ENCODE measurements around the gene MERTK.

The MERTK gene

GRCh38 chr2:112047537-112048235, 149.3 kb downstream of the MERTK start:
- peak overlapping the region; percentile 13; the same call in 1 of the 2 replicates for H3K4me3 ChIP-seq (ENCODE audit: low read depth, low read length)
- H3K9ac ChIP-seq (ENCODE audit: low read length): peak overlapping the region; percentile 40

DNA sequence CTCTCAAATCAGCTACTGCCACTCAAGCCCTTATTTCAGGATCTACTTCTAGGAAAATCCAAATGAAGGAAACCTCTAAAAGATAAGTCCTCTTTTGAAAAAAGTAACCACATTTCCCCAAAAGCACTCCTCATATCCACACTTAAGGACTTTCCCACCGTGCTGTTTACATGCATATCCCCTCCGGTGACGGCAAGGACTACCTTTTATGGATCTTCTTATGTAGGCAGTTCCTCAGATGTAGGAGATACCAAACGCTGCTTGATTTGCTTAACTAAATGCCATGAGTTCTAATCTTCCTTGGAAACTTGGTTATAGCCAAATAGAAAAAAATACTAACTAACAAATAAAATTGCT, 149.8 kb downstream of the MERTK start:
- Histone ChIP-seq H3K4me1 (ENCODE audit: control insufficient read depth, insufficient read depth, low read length) (peaks cover 16% of the 10 kb centered on the region), H3K27me3 (ENCODE audit: control insufficient read depth, insufficient read depth, low read length) (no peaks in the 10 kb centered on the region), H3K27ac (ENCODE audit: low read depth, low read length) (peak overlapping the region; percentile 67; the same call in 1 of the 2 replicates), H3K4me3 (ENCODE audit: low read depth, low read length) (peak overlapping the region; percentile 13; the same call in 1 of the 2 replicates), H3K36me3 (ENCODE audit: control insufficient read depth, insufficient read depth, low read length) (no peaks in the 10 kb centered on the region), H3K9me3 (ENCODE audit: control insufficient read depth, insufficient read depth, low read depth, low read length) (peaks cover 17% of the 10 kb centered on the region), H3K9ac (ENCODE audit: low read length) (peak overlapping the region; percentile 40)

More at GRCh38 chr2:112047537-112048235, 149.3 kb downstream of the MERTK start:
- H3K4me1 ChIP-seq (ENCODE audit: control insufficient read depth, insufficient read depth, low read length): peaks cover 22% of the 10 kb centered on the region
- H3K27me3 ChIP-seq (ENCODE audit: control insufficient read depth, insufficient read depth, low read length): no peaks in the 10 kb centered on the region
- no peaks in the 10 kb centered on the region for H3K36me3 ChIP-seq (ENCODE audit: control insufficient read depth, insufficient read depth, low read length)
- peaks cover 17% of the 10 kb centered on the region for H3K9me3 ChIP-seq (ENCODE audit: control insufficient read depth, insufficient read depth, low read depth, low read length)
- H3K27ac ChIP-seq (ENCODE audit: low read depth, low read length): peak overlapping the region; percentile 67; the same call in 1 of the 2 replicates

- Histone ChIP-seq H3K9ac (ENCODE audit: low read length) (no peak overlapping the region), H3K4me1 (ENCODE audit: control insufficient read depth, insufficient read depth, low read length) (peaks cover 19% of the 10 kb centered on the region), H3K27ac (ENCODE audit: low read depth, low read length) (no peak overlapping the region), H3K4me3 (ENCODE audit: low read depth, low read length) (no peak overlapping the region), H3K27me3 (ENCODE audit: control insufficient read depth, insufficient read depth, low read length) (no peaks in the 10 kb centered on the region), H3K9me3 (ENCODE audit: control insufficient read depth, insufficient read depth, low read depth, low read length) (peaks cover 17% of the 10 kb centered on the region), H3K36me3 (ENCODE audit: control insufficient read depth, insufficient read depth, low read length) (no peaks in the 10 kb centered on the region)
These were observed 150.5 kb downstream of the MERTK start for GRCh38 chr2:112048887-112049286.

- Histone ChIP-seq H3K9ac (ENCODE audit: low read length) (no peak overlapping the region), H3K27ac (ENCODE audit: low read depth, low read length) (no peak overlapping the region), H3K4me3 (ENCODE audit: low read depth, low read length) (no peak overlapping the region), H3K27me3 (ENCODE audit: control insufficient read depth, insufficient read depth, low read length) (no peaks in the 10 kb centered on the region), H3K4me1 (ENCODE audit: control insufficient read depth, insufficient read depth, low read length) (peaks cover 19% of the 10 kb centered on the region), H3K36me3 (ENCODE audit: control insufficient read depth, insufficient read depth, low read length) (no peaks in the 10 kb centered on the region), H3K9me3 (ENCODE audit: control insufficient read depth, insufficient read depth, low read depth, low read length) (peaks cover 8% of the 10 kb centered on the region; the same call in 1 of the 2 replicates)
These were observed 151.9 kb downstream of the MERTK start for GRCh38 chr2:112050316-112050715.

DNA sequence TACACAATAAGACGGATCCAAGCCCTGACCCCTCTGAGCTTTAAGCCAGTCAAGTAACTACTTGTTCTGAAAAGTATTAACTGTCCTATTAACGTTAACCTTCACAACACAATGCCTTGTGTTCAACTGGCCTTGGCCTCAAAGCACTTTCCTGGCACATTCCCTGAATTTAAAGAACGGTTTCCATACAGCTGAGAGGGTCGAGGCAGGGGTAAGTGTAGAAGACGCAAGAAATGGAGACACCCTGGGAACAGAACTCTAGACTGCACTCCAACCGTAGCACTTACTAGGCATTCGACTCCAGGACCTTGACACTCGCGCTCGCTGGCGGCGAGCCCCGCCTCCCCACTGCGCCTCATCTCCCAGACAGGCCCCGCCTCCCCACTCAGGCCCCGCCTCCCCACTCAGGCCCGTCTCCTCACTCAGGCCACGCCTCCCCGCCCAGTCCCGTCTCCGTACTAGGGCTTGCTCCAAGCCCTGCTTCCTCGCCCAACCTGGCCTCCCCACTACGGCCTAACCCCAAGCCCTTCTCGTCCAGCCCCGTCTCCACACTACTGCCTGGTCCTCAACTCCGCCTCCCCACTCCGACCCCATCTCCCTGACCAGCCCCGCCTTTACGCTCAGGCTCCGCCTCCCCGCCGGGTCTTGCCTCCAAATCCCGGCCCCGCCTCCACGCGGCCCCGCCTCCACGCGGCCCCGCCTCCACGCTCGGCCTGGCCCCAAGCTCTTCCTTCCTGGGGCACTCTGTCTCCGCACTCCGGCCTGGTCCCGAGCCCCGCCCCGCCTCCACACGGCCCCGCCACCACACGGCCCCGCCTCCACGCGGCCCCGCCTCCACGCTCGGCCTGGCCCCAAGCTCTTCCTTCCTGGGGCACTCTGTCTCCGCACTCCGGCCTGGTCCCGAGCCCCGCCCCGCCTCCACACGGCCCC, 155.8 kb downstream of the MERTK start:
- Histone ChIP-seq H3K4me1 (ENCODE audit: control insufficient read depth, insufficient read depth, low read length) (peaks cover 11% of the 10 kb centered on the region; the same call in 1 of the 2 replicates), H3K4me3 (ENCODE audit: low read depth, low read length) (peak overlapping the region; percentile 98), H3K36me3 (ENCODE audit: control insufficient read depth, insufficient read depth, low read length) (no peaks in the 10 kb centered on the region), H3K9ac (ENCODE audit: low read length) (peak overlapping the region; percentile 63), H3K27me3 (ENCODE audit: control insufficient read depth, insufficient read depth, low read length) (no peaks in the 10 kb centered on the region), H3K27ac (ENCODE audit: low read depth, low read length) (no peak overlapping the region), H3K9me3 (ENCODE audit: control insufficient read depth, insufficient read depth, low read depth, low read length) (no peaks in the 10 kb centered on the region)

GRCh38 chr2:112054847-112055729, 156.7 kb downstream of the MERTK start, which contains the start of gene TMEM87B:
TSS of gene TMEM87B (plus strand) at chr2:112055269. CDS start at chr2:112055592, 323 bp downstream.
- Histone ChIP-seq H3K27ac (ENCODE audit: low read depth, low read length) (peak within 1 kb of the TSS; percentile 80), H3K27me3 (ENCODE audit: control insufficient read depth, insufficient read depth, low read length) (no peaks in the 10 kb centered on the region)

DNA sequence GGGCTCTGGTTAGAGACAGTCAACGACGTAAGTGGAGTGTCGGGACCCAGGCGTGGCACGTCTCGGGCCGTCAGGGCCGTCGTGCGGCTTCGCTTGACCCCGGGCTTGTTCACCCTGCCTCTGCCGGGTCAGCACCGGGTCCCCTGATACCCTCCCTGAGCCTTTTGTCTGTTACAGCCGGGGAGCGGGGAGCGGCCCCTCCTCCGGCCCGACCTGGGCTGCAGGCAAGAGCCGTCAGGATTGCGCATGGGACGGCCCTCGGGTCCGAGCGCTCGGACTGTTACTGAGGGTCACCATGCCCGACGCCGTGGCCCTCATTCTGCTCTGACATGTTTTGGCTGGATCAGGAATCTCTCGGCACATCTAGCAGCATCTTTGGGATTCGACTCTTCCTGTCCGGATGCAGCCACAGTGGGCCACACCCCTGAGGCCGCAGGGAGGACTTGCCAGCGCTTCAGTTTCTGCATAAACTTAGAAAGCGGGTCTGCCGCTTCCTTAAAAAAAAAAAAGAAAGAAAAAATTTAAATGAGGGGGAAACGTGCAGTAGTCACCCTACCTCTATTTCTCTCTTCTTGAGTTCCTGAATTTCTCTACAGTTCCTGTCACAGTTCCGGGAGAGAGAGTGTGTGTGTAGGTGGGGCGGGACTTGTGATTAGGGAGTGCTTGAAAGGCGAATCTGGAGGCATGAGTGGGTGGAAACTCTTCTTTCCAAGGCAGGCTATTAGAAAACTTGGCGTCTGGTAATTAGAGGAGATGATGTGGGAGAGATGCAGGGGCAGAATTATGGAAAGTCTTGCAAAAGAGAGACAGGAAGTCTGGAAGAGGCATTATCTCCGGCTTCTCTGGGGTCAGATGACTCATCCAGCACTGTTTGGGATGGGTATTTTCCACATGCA, 157.6 kb downstream of the MERTK start:
- Histone ChIP-seq H3K27me3 (ENCODE audit: control insufficient read depth, insufficient read depth, low read length) (no peaks in the 10 kb centered on the region), H3K4me1 (ENCODE audit: control insufficient read depth, insufficient read depth, low read length) (peaks cover 11% of the 10 kb centered on the region; the same call in 1 of the 2 replicates), H3K36me3 (ENCODE audit: control insufficient read depth, insufficient read depth, low read length) (peaks cover under 1% of the 10 kb centered on the region; the same call in 1 of the 2 replicates), H3K27ac (ENCODE audit: low read depth, low read length) (peak overlapping the region; percentile 80), H3K4me3 (ENCODE audit: low read depth, low read length) (peak overlapping the region; percentile 98), H3K9ac (ENCODE audit: low read length) (peak overlapping the region; percentile 82), H3K9me3 (ENCODE audit: control insufficient read depth, insufficient read depth, low read depth, low read length) (no peaks in the 10 kb centered on the region)

More at GRCh38 chr2:112054847-112055729, 156.7 kb downstream of the MERTK start, which contains the start of gene TMEM87B:
- peak within 1 kb of the TSS; percentile 98 for H3K4me3 ChIP-seq (ENCODE audit: low read depth, low read length)
- H3K4me1 ChIP-seq (ENCODE audit: control insufficient read depth, insufficient read depth, low read length): peaks cover 11% of the 10 kb centered on the region; the same call in 1 of the 2 replicates
- no peaks in the 10 kb centered on the region for H3K9me3 ChIP-seq (ENCODE audit: control insufficient read depth, insufficient read depth, low read depth, low read length)
- peak within 1 kb of the TSS; percentile 82 for H3K9ac ChIP-seq (ENCODE audit: low read length)
- H3K36me3 ChIP-seq (ENCODE audit: control insufficient read depth, insufficient read depth, low read length): no peaks in the 10 kb centered on the region

- Histone ChIP-seq H3K27ac (ENCODE audit: low read depth, low read length) (no peak overlapping the region), H3K9ac (ENCODE audit: low read length) (peak overlapping the region; percentile 82)
These were observed 158.2 kb downstream of the MERTK start for GRCh38 chr2:112056626-112056987.

GRCh38 chr2:112059671-112060070, 161.3 kb downstream of the MERTK start:
- Histone ChIP-seq H3K27ac (ENCODE audit: low read depth, low read length) (no peak overlapping the region), H3K9me3 (ENCODE audit: control insufficient read depth, insufficient read depth, low read depth, low read length) (no peaks in the 10 kb centered on the region), H3K27me3 (ENCODE audit: control insufficient read depth, insufficient read depth, low read length) (no peaks in the 10 kb centered on the region), H3K36me3 (ENCODE audit: control insufficient read depth, insufficient read depth, low read length) (peaks cover 22% of the 10 kb centered on the region), H3K4me1 (ENCODE audit: control insufficient read depth, insufficient read depth, low read length) (peaks cover 5% of the 10 kb centered on the region; the same call in 1 of the 2 replicates), H3K4me3 (ENCODE audit: low read depth, low read length) (no peak overlapping the region), H3K9ac (ENCODE audit: low read length) (no peak overlapping the region)

More at GRCh38 chr2:112056626-112056987, 158.2 kb downstream of the MERTK start:
- Histone ChIP-seq H3K4me3 (ENCODE audit: low read depth, low read length) (peak overlapping the region; percentile 98), H3K4me1 (ENCODE audit: control insufficient read depth, insufficient read depth, low read length) (peaks cover 11% of the 10 kb centered on the region; the same call in 1 of the 2 replicates), H3K36me3 (ENCODE audit: control insufficient read depth, insufficient read depth, low read length) (peaks cover 3% of the 10 kb centered on the region; the same call in 1 of the 2 replicates), H3K27me3 (ENCODE audit: control insufficient read depth, insufficient read depth, low read length) (no peaks in the 10 kb centered on the region), H3K9me3 (ENCODE audit: control insufficient read depth, insufficient read depth, low read depth, low read length) (no peaks in the 10 kb centered on the region)
